Activated CD8-positive, alpha-beta memory T cell treated with anti-CD3 and anti-CD28 coated beads, Interleukin-2, amount 50 U/mL, for 1 hour (primary cell): ENCODE results near the gene PRPF40B.

ENCODE experiments used
- DNase-seq: peaks from one replicate; pipeline ENCODE4 v3.0.0-alpha.2; 2020; ENCODE audit errors: extremely low read depth

Gene PRPF40B

DNA sequence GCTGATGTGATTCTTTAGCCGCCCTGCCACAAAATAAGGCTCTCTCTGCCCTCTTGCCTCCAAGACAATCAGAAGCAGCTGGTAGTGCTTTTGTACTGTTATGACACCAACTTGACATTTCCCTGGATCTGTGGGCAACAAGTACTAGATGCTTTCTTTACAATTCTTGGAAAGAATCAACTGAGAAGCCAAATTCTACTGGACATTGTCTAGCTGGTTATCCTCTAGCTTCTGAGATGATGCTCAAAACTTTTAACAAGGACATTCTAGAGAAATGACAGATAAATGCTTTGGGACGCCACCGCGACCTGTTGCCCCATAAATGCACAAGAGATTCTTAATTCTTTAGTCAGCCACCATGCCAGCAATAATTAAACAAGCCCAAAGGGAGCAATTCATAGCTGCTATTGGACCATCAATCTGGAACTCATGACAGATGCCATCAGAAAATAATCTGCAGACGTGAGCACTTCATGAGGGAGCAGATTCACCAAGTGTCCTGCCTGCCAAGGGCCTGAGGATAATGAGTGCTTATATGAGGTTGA is 61.0 kb downstream of the PRPF40B start:
- DNase-seq: no peak

DNA sequence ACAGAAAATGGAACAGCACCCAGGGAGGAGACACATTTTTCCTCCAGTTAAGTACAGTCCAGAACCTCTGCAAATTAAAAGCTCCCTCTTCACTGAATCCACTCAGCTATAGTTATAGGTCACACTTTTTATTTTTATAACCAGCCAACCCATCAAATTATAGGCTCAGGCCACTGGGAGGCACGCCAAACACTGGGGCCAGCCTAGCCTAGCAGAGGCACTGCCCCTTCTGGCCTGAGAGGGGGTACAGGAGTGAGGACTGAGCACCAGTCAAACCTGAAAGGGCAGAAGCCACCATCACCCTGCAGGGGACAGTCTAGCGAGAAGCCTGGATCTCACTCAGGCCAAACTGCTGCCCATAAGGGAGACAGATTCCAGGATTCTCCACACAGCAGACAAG is 64.6 kb downstream of the PRPF40B start:
- no peak for DNase-seq

DNA sequence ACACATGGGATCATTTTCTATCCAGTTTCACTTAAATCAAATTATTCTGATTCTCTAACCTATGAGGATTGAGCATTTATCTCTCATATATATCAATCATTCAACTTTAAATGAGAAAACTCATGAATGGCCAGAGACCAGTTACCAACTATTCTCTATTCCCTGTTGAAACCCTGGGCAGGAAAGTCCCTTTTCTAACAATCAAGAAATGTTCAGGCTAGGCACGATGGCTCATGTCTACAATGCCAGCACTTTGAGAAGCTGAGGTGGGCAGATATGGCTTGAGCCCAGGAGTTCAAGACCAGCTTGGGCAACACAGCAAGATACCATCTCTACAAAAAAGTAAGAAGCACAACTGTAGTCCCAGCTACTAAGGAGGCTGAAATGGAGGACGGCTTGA is 65.9 kb downstream of the PRPF40B start:
- no peak for DNase-seq

DNA sequence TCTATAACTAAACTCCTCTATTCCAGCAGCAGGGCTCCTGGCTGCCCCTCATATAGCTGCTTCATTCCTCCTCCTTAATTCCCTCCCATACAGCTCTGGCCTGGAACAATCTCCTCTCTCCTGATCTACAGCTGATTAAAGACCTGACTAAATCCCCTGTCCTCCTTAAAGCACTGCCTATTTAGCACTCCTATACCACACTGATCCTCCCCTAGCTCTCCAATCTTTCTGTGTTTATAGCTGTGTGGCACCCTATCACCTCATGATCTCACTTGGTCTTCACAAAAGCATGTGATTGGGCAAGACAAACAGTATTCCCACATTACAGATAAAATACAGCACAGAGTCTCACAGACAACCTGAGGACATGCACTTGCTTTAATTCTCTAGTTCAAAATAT is 66.4 kb downstream of the PRPF40B start:
- DNase-seq: no peak

DNA sequence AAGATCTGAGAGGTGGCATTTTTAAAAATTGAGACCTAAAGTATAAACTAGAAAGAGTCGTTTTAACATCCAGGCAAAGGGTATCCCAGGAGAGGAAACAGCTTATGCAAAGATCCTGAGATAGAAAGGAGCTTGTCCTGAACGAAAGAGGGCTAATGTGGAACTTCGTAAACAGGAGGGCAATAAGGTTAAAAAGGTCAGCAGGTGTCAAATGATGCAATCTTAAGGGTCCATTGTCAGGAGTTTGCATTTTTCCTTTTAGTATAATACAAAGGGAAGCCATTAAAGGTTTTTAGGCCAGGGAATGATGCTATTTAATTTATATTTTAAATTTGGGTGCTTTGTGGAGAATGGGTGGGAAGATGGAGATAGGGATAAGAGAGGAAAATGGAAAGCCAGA is 69.5 kb downstream of the PRPF40B start:
- DNase-seq: no peak

DNA sequence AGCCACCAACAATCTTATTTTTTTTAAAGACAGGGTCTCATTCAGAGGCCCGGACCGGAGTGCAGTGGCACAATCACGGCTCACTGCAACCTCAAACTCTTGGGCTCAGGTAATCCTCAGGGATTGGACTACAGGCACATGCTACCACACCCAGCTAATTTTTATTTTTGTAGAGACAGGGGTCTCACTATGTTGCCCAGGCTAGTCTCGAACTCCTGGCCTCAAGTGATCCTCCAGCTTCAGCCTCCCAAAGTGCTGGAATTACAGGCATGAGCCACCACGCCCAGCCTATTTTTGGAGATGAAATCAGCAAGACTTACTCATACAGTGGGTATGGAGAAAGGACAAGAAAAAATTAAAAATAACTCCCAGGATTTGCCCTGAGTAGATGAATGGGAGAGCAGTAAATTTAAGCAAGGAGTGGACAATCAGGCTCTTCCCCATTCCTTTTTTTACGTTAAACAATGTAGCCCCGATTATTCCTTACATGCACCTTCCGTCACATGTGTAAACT is 70.6 kb downstream of the PRPF40B start:
- no peak for DNase-seq
